Endodermal cell (in vitro differentiated cells): Measurements from ENCODE around the gene UNC5C. TPM values are rescaled to one million over a fixed set of nuclear protein-coding genes. Genes with fewer than 3 reads are reported as not detected.

Experiments
- DNase-seq: peaks from one replicate; pipeline ENCODE4 v3.0.0-alpha.2; 2017
- H3K27ac ChIP-seq: 2 replicates; pipeline ENCODE4 v1.5.1; 2013; ENCODE audit warnings: mild to moderate bottlenecking, low read depth, low read length, moderate library complexity
- H3K27me3 ChIP-seq: 2 replicates; pipeline ENCODE4 v1.6.1; 2013; ENCODE audit warnings: mild to moderate bottlenecking, low read length, moderate library complexity; ENCODE audit not compliant: insufficient read depth, control insufficient read depth, poor library complexity, severe bottlenecking
- H3K36me3 ChIP-seq: 2 replicates; pipeline ENCODE4 v1.7.0; 2013; ENCODE audit warnings: mild to moderate bottlenecking, low read length, moderate library complexity; ENCODE audit not compliant: control insufficient read depth, insufficient read depth
- H3K4me1 ChIP-seq: one replicate; pipeline ENCODE4 v1.7.0; 2013; ENCODE audit warnings: low read length; ENCODE audit not compliant: control insufficient read depth, insufficient read depth
- H3K4me3 ChIP-seq: 2 replicates; pipeline ENCODE4 v1.5.1; 2013; ENCODE audit warnings: mild to moderate bottlenecking, low read length, moderate library complexity
- H3K9ac ChIP-seq: 2 replicates; pipeline ENCODE4 v1.6.1; 2013; ENCODE audit warnings: mild to moderate bottlenecking, low read length, moderate library complexity; ENCODE audit not compliant: poor library complexity, severe bottlenecking; ENCODE audit errors: extremely low read depth
- H3K9me3 ChIP-seq: 2 replicates; pipeline ENCODE4 v1.6.1; 2013; ENCODE audit warnings: mild to moderate bottlenecking, low read length, moderate library complexity; ENCODE audit not compliant: control insufficient read depth
- H3K27ac Mint-ChIP-seq: 2 replicates; pipeline ENCODE4 v1.8.0; 2020; ENCODE audit warnings: mixed read lengths
- H3K27me3 Mint-ChIP-seq: 2 replicates; pipeline ENCODE4 v1.8.0; 2021; ENCODE audit warnings: mild to moderate bottlenecking, mixed read lengths; ENCODE audit not compliant: insufficient read depth
- H3K36me3 Mint-ChIP-seq: 2 replicates; pipeline ENCODE4 v1.8.0; 2020; ENCODE audit warnings: low read depth, mixed read lengths
- H3K4me1 Mint-ChIP-seq: 2 replicates; pipeline ENCODE4 v1.8.0; 2020; ENCODE audit warnings: mixed read lengths
- H3K4me3 Mint-ChIP-seq: 2 replicates; pipeline ENCODE4 v1.8.0; 2020; ENCODE audit warnings: mild to moderate bottlenecking, moderate library complexity, mixed read lengths
- H3K9me3 Mint-ChIP-seq: 2 replicates; pipeline ENCODE4 v1.8.0; 2020; ENCODE audit warnings: mild to moderate bottlenecking, mixed read lengths
- CTCF ChIP-seq: fragments of 200-600 bp; sonication (generic); conservative IDR thresholded peaks from 2 replicates; pipeline ENCODE4 v1.5.0; 2021; ENCODE audit warnings: antibody characterized with exemption, mild to moderate bottlenecking
- WGBS, 2 experiments: methylation state at CpG; one replicate each; pipeline versions ENCODE4 v1.1.5 to v1.1.7; 2013; ENCODE audit warnings: missing lambda C conversion rate in 2 of 2, mixed read lengths in 1 of 2; ENCODE audit not compliant: insufficient coverage in 1 of 2, insufficient read length in 1 of 2; 5-methylcytosine and 5-hydroxymethylcytosine counted together
- total RNA-seq, 2 donors: library from RNA; stranded (reverse); fragmentation: NEBNext Ultra II Directional in 1 of 2; extraction: Animal tissue kit (Norgen Biotek cat#: 25700) in 1 of 2; gene quantifications; 2 replicates in 1 of 2; 3 replicates in 1 of 2; pipeline ENCODE4 v1.2.1, GENCODE V29; 2021

The UNC5C gene
- total RNA-seq, 2 donors from 2014 or later = 2.0 to 7.2 TPM

- no peak overlapping the region for H3K9ac ChIP-seq
Measured at GRCh38 chr4:95508421-95508820, 40.4 kb downstream of the UNC5C start.

GRCh38 chr4:95507561-95507960, 41.2 kb downstream of the UNC5C start:
- H3K27me3 ChIP-seq = no peaks in the 10 kb centered on the region
- no peak overlapping the region for H3K27ac ChIP-seq
- Mint-ChIP-seq H3K4me3 (no peak overlapping the region), H3K36me3 (no peaks in the 10 kb centered on the region), H3K9me3 (no peaks in the 10 kb centered on the region), H3K27me3 (no peaks in the 10 kb centered on the region), H3K27ac (no peak overlapping the region), H3K4me1 (peaks cover 10% of the 10 kb centered on the region)
- no peak for DNase-seq
- H3K9me3 ChIP-seq = no peaks in the 10 kb centered on the region
- H3K36me3 ChIP-seq = no peaks in the 10 kb centered on the region
- no peak overlapping the region for H3K9ac ChIP-seq
- H3K4me1 ChIP-seq = peaks cover 3% of the 10 kb centered on the region
- no peak for TF ChIP-seq CTCF
- 93 to 95% methylated on average over 4 to 5 of the region's 5 CpGs for WGBS, 2 experiments
- no peak overlapping the region for H3K4me3 ChIP-seq

More at GRCh38 chr4:95508421-95508820, 40.4 kb downstream of the UNC5C start:
- Histone ChIP-seq H3K27me3 (no peaks in the 10 kb centered on the region), H3K4me1 (peaks cover 3% of the 10 kb centered on the region), H3K36me3 (no peaks in the 10 kb centered on the region), H3K27ac (no peak overlapping the region), H3K9me3 (no peaks in the 10 kb centered on the region), H3K4me3 (no peak overlapping the region)
- Mint-ChIP-seq H3K27ac (no peak overlapping the region), H3K4me3 (no peak overlapping the region), H3K36me3 (no peaks in the 10 kb centered on the region), H3K4me1 (peaks cover 10% of the 10 kb centered on the region), H3K27me3 (no peaks in the 10 kb centered on the region), H3K9me3 (no peaks in the 10 kb centered on the region)
- 95% methylated on average over 1 of the region's 1 CpG; no CpG with 5 or more reads in 1 of the 2 experiments for WGBS, 2 experiments
- no peak for TF ChIP-seq CTCF
- DNase-seq = no peak

- H3K27ac ChIP-seq = no peak overlapping the region
- H3K27me3 Mint-ChIP-seq = no peaks in the 10 kb centered on the region
- TF ChIP-seq CTCF = no peak
Measured at GRCh38 chr4:95507147-95507546, 41.6 kb downstream of the UNC5C start.

More at GRCh38 chr4:95507147-95507546, 41.6 kb downstream of the UNC5C start:
- Histone ChIP-seq H3K4me1 (peaks cover 3% of the 10 kb centered on the region), H3K4me3 (no peak overlapping the region), H3K9ac (no peak overlapping the region), H3K9me3 (no peaks in the 10 kb centered on the region), H3K27me3 (no peaks in the 10 kb centered on the region), H3K36me3 (no peaks in the 10 kb centered on the region)
- Mint-ChIP-seq H3K36me3 (no peaks in the 10 kb centered on the region), H3K4me3 (no peak overlapping the region), H3K4me1 (peaks cover 10% of the 10 kb centered on the region), H3K27ac (no peak overlapping the region), H3K9me3 (no peaks in the 10 kb centered on the region)
- DNase-seq = no peak
- WGBS, 2 experiments = 90 to 100% methylated on average over 1 of the region's 1 CpG
